HCT116 (cell line): Measurements from ENCODE around the gene DNMT3A. TPM values are rescaled to one million over a fixed set of nuclear protein-coding genes. Genes with fewer than 3 reads are reported as not detected.

ENCODE experiments used
- ATAC-seq: fragments of 200-7000 bp; cut with Tn5 transposase; 2 replicates; pipeline ENCODE4 v1.9.1; 2020; ENCODE audit warnings: mild to moderate bottlenecking, moderate library complexity
- BruUV-seq: library from RNA; stranded (reverse); fragments of 400-500 nt; replicated peaks from 2 replicates; lab custom pipeline; 2021; lab: Mats Ljungman, UMichigan
- CTCF ChIA-PET: fragments of 300-600 bp; sonication (Branson Sonifier 250); formaldehyde crosslinking; loops from one replicate; lab custom pipeline; 2021; ENCODE audit warnings: antibody characterized with exemption; lab: Charles Lee
- POLR2A ChIA-PET: fragments of 300-600, 350-600 bp; sonication (Branson Sonifier 250); formaldehyde crosslinking; loops from one replicate; lab custom pipeline; 2021; ENCODE audit warnings: antibody characterized with exemption; lab: Charles Lee
- RAD21 ChIA-PET, 2 experiments: fragments of 300-600 bp; sonication (Branson Sonifier 250); formaldehyde crosslinking; loops; one replicate each; lab custom pipeline; 2023; ENCODE audit warnings: low total read pairs in 2 of 2; ENCODE audit not compliant: uncharacterized antibody in 2 of 2, unreplicated experiment in 2 of 2, low non-redundant PET in 1 of 2; lab: Charles Lee
- DNase-seq: peaks from one replicate; pipeline ENCODE4 v3.0.0-alpha.2; 2010; ENCODE audit warnings: low read depth, low spot score
- H2AFZ ChIP-seq: fragments of 200-600 bp; shearing (Covaris generic), sonication (generic); 2 replicates; pipeline ENCODE4 v1.6.1; 2017; ENCODE audit warnings: low read depth, mixed run types, mixed read lengths, antibody characterized with exemption, low read length; ENCODE audit not compliant: poor library complexity, severe bottlenecking
- H3K27ac ChIP-seq: 2 replicates; pipeline ENCODE4 v1.5.1; 2012; ENCODE audit warnings: low read depth, low read length
- H3K27me3 ChIP-seq: fragments of 200-600 bp; sonication (generic); 2 replicates; pipeline ENCODE4 v1.6.1; 2016; ENCODE audit warnings: mixed run types, low read length, mixed read lengths; ENCODE audit not compliant: insufficient read depth
- H3K36me3 ChIP-seq, 2 experiments: fragments of 200-500 bp in 1 of 2; fragments of 200-600 bp in 1 of 2; sonication (Bioruptor generic) in 1 of 2; sonication (generic) in 1 of 2; 2 replicates each; pipeline versions ENCODE4 v1.5.1 to v1.6.1; 2014 to 2016; ENCODE audit warnings: low read length in 2 of 2, inconsistent platforms in 1 of 2, mixed read lengths in 1 of 2, mixed run types in 1 of 2; ENCODE audit not compliant: insufficient read depth in 2 of 2, control insufficient read depth in 1 of 2
- H3K4me1 ChIP-seq, 2 experiments: fragments of 200-600 bp in 1 of 2; sonication (generic) in 1 of 2; 2 replicates each; pipeline versions ENCODE4 v1.5.1 to v1.6.1; 2012 to 2017; ENCODE audit warnings: low read length in 2 of 2, inconsistent platforms in 1 of 2, mild to moderate bottlenecking in 1 of 2, mixed read lengths in 1 of 2, mixed run types in 1 of 2, moderate library complexity in 1 of 2; ENCODE audit not compliant: insufficient read depth in 2 of 2, control insufficient read depth in 1 of 2
- H3K4me2 ChIP-seq: fragments of 200-600 bp; sonication (generic); 2 replicates; pipeline ENCODE4 v1.6.1; 2017; ENCODE audit warnings: mixed run types, low read length, mixed read lengths
- H3K4me3 ChIP-seq, 2 experiments: fragments of 200-600 bp in 1 of 2; sonication (generic) in 1 of 2; replicated peaks in 1 of 2; 2 replicates each; pipeline ENCODE4 v1.5.1; 2011 to 2016; ENCODE audit warnings: low read length in 2 of 2, control low read depth in 1 of 2, low read depth in 1 of 2, mild to moderate bottlenecking in 1 of 2, mixed read lengths in 1 of 2, mixed run types in 1 of 2
- H3K79me2 ChIP-seq: fragments of 200-600 bp; sonication (generic); 2 replicates; pipeline ENCODE4 v1.6.1; 2017; ENCODE audit warnings: mild to moderate bottlenecking, mixed run types, low read length, moderate library complexity, mixed read lengths; ENCODE audit not compliant: insufficient read depth
- H3K9ac ChIP-seq: fragments of 200-600 bp; sonication (generic); 2 replicates; pipeline ENCODE4 v1.6.1; 2016; ENCODE audit warnings: low read length, mixed read lengths
- H3K9me2 ChIP-seq: fragments of 200-600 bp; sonication (generic), shearing (Covaris generic); 2 replicates; pipeline ENCODE4 v1.6.1; 2017; ENCODE audit warnings: mixed run types, mild to moderate bottlenecking, moderate library complexity; ENCODE audit not compliant: insufficient read depth
- H3K9me3 ChIP-seq, 2 experiments: fragments of 200-500 bp in 1 of 2; fragments of 200-600 bp in 1 of 2; sonication (Bioruptor generic) in 1 of 2; sonication (generic) in 1 of 2; 2 replicates each; pipeline ENCODE4 v1.6.1; 2014 to 2017; ENCODE audit warnings: low read length in 2 of 2, mixed read lengths in 2 of 2, inconsistent platforms in 1 of 2, low read depth in 1 of 2, mild to moderate bottlenecking in 1 of 2, mixed run types in 1 of 2, moderate library complexity in 1 of 2; ENCODE audit not compliant: control insufficient read depth in 1 of 2, insufficient read depth in 1 of 2
- H4K20me1 ChIP-seq: fragments of 200-600 bp; sonication (generic), shearing (Covaris generic); 2 replicates; pipeline ENCODE4 v1.6.1; 2017; ENCODE audit warnings: mixed run types, mild to moderate bottlenecking, moderate library complexity; ENCODE audit not compliant: insufficient read depth
- ATF3 ChIP-seq: IDR thresholded peaks from 2 replicates; pipeline ENCODE4 v1.6.1; 2012
- CBX3 ChIP-seq: IDR thresholded peaks from 2 replicates; pipeline ENCODE4 v1.6.1; 2012; ENCODE audit warnings: low read depth
- CEBPB ChIP-seq: IDR thresholded peaks from 2 replicates; pipeline ENCODE4 v1.6.1; 2012; ENCODE audit warnings: low read depth
- EGR1 ChIP-seq: IDR thresholded peaks from 2 replicates; pipeline ENCODE4 v1.6.1; 2012; ENCODE audit warnings: low read depth
- EZH2 ChIP-seq: fragments of 200-600 bp; sonication (generic); IDR thresholded peaks from 2 replicates; pipeline ENCODE4 v1.6.1; 2017; ENCODE audit warnings: antibody characterized with exemption, mixed run types
- FOSL1 ChIP-seq: IDR thresholded peaks from 2 replicates; pipeline ENCODE4 v1.6.1; 2012; ENCODE audit warnings: low read depth
- JUND ChIP-seq: IDR thresholded peaks from 2 replicates; pipeline ENCODE4 v1.6.1; 2012
- MAX ChIP-seq: IDR thresholded peaks from 2 replicates; pipeline ENCODE4 v1.6.1; 2012
- POLR2A ChIP-seq: IDR thresholded peaks from 2 replicates; pipeline ENCODE4 v1.7.0; 2011; ENCODE audit warnings: borderline replicate concordance; ENCODE audit not compliant: insufficient read depth, insufficient read length; ENCODE audit errors: extremely low read depth
- POLR2AphosphoS5 ChIP-seq: IDR thresholded peaks from 2 replicates; pipeline ENCODE4 v1.6.1; 2011; ENCODE audit warnings: mild to moderate bottlenecking, low read depth, low read length, moderate library complexity
- RAD21 ChIP-seq: IDR thresholded peaks from 2 replicates; pipeline ENCODE4 v1.6.1; 2012; ENCODE audit warnings: low read depth, mild to moderate bottlenecking
- REST ChIP-seq: IDR thresholded peaks from 2 replicates; pipeline ENCODE4 v1.6.1; 2012; ENCODE audit warnings: low read depth
- SP1 ChIP-seq: IDR thresholded peaks from 2 replicates; pipeline ENCODE4 v1.6.1; 2012; ENCODE audit warnings: low read depth
- SRF ChIP-seq: IDR thresholded peaks from 2 replicates; pipeline ENCODE4 v1.6.1; 2012; ENCODE audit warnings: low read depth
- TCF7L2 ChIP-seq: IDR thresholded peaks from 2 replicates; pipeline ENCODE4 v1.7.0; 2011; ENCODE audit warnings: borderline replicate concordance, inconsistent platforms; ENCODE audit not compliant: insufficient read depth, insufficient read length; ENCODE audit errors: extremely low read depth
- YY1 ChIP-seq: IDR thresholded peaks from 2 replicates; pipeline ENCODE4 v1.6.1; 2011; ENCODE audit warnings: low read length, low read depth, moderate library complexity, mild to moderate bottlenecking; ENCODE audit not compliant: insufficient replicate concordance; ENCODE audit errors: extremely low read depth
- ZFX ChIP-seq: fragments of 450-650 bp; IDR thresholded peaks from 2 replicates; pipeline ENCODE4 v1.6.1; 2017
- ZNF274 ChIP-seq: fragments of 200-500 bp; sonication (Bioruptor generic); IDR thresholded peaks from 2 replicates; pipeline ENCODE4 v1.6.1; 2014; ENCODE audit warnings: mild to moderate bottlenecking, low read depth, low read length, inconsistent platforms
- intact Hi-C: fragments of 100-400 bp; cut with micrococcal nuclease; formaldehyde crosslinking; loops from 2 replicates; pipeline ENCODE4 v1.10.0; 2022
- total RNA-seq: library from RNA; stranded (reverse); gene quantifications from one replicate; pipeline ENCODE4 v1.2.1, GENCODE V29; 2021; ENCODE audit not compliant: unreplicated experiment

Gene DNMT3A
- total RNA-seq, 1 experiment from 2014 or later, result 14.3 TPM

GRCh38 chr2:25243995-25244394, 97.7 kb downstream of the DNMT3A start:
- intact Hi-C loops, result no loop called here
- Histone ChIP-seq H3K27me3 (no peaks in the 10 kb centered on the region), H3K36me3 (no peaks in the 10 kb centered on the region; a peak in 2 of 4 replicates), H3K27ac (no peak overlapping the region), H3K9me2 (no peaks in the 10 kb centered on the region), H4K20me1 (no peaks in the 10 kb centered on the region), H3K79me2 (no peaks in the 10 kb centered on the region)
- BruUV-seq, result no TSS peak
- no peak for DNase-seq
- CTCF ChIA-PET, result no interaction called here
- TF ChIP-seq CEBPB, result no peak
- no peak for TF ChIP-seq EZH2
- no peak for TF ChIP-seq YY1
- no peak for TF ChIP-seq ZNF274
- TF ChIP-seq, all 23 proteins: peak for 0
- Histone ChIP-seq H3K9ac (no peak overlapping the region), H2AFZ (no peak overlapping the region), H3K4me1 (no peaks in the 10 kb centered on the region), H3K9me3 (no peaks in the 10 kb centered on the region), H3K4me2 (no peak overlapping the region), H3K4me3 (no peak overlapping the region)
- ATAC-seq, result no peak
- RAD21 ChIA-PET, result no interaction called here
- POLR2A ChIA-PET, result no interaction called here

GRCh38 chr2:25241452-25241851, 100.3 kb downstream of the DNMT3A start:
- BruUV-seq, result no TSS peak

More at GRCh38 chr2:25241452-25241851, 100.3 kb downstream of the DNMT3A start:
- intact Hi-C loops, result no loop called here
- Histone ChIP-seq H3K36me3 (no peaks in the 10 kb centered on the region; a peak in 2 of 4 replicates), H2AFZ (no peak overlapping the region), H3K9me2 (no peaks in the 10 kb centered on the region), H3K27me3 (no peaks in the 10 kb centered on the region), H3K4me1 (no peaks in the 10 kb centered on the region), H3K4me3 (no peak overlapping the region), H3K9ac (no peak overlapping the region), H3K79me2 (no peaks in the 10 kb centered on the region), H4K20me1 (no peaks in the 10 kb centered on the region), H3K4me2 (no peak overlapping the region), H3K27ac (no peak overlapping the region), H3K9me3 (no peaks in the 10 kb centered on the region)
- ATAC-seq (no peak), DNase-seq (no peak)
- ChIA-PET RAD21 (no interaction called here), CTCF (interaction anchor here (1.7 kb wide), 1 partner anchor 13 kb away, joined by 6 read pairs; no protein-coding TSS in a partner anchor), POLR2A (no interaction called here)
- TF ChIP-seq ZNF274, result no peak
- no peak for TF ChIP-seq POLR2A
- TF ChIP-seq POLR2AphosphoS5, result no peak
- no peak for TF ChIP-seq FOSL1
- TF ChIP-seq JUND, result no peak
- TF ChIP-seq REST, result no peak
- TF ChIP-seq CBX3, result no peak
- TF ChIP-seq EGR1, result no peak
- TF ChIP-seq MAX, result no peak
- TF ChIP-seq ZFX, result no peak
- TF ChIP-seq RAD21, result no peak
- no peak for TF ChIP-seq SRF
- no peak for TF ChIP-seq ATF3
- TF ChIP-seq TCF7L2, result no peak
- no peak for TF ChIP-seq SP1
